Adrenal gland (tissue), 12 donors: ENCODE data around the gene ZCCHC4. TPM values are rescaled to one million over a fixed set of nuclear protein-coding genes. Genes with fewer than 3 reads are reported as not detected.

ENCODE experiments used
- DNase-seq, 7 donors: peaks; one replicate each; pipeline ENCODE4 v3.0.0-alpha.2; 2019 to 2020
- H3K27ac ChIP-seq, 5 donors: fragments of 200-600 bp; sonication (generic) in 4 of 5; 1 replicate in 3 of 5; 2 replicates in 2 of 5; pipeline versions ENCODE4 v1.5.1 to v1.8.0; 2016 to 2020; ENCODE audit warnings: mild to moderate bottlenecking in 1 of 5
- H3K27me3 ChIP-seq: fragments of 200-600 bp; 2 replicates; pipeline ENCODE4 v1.8.0; 2021
- H3K36me3 ChIP-seq, 2 donors: fragments of 200-600 bp; replicated peaks in 1 of 2; 1 replicate in 1 of 2; 2 replicates in 1 of 2; pipeline versions ENCODE4 v1.5.1 to v1.8.0; 2018 to 2022
- H3K4me1 ChIP-seq, 2 donors: fragments of 200-600 bp; replicated peaks in 1 of 2; 1 replicate in 1 of 2; 2 replicates in 1 of 2; pipeline versions ENCODE4 v1.5.1 to v1.8.0; 2018 to 2021
- H3K4me3 ChIP-seq, 4 donors: fragments of 200-600 bp; sonication (generic) in 3 of 4; one replicate each; pipeline ENCODE4 v1.5.1; 2016 to 2018
- H3K9me3 ChIP-seq, 3 donors: fragments of 200-600 bp; sonication (generic) in 1 of 3; replicated peaks in 1 of 3; 1 replicate in 2 of 3; 2 replicates in 1 of 3; pipeline versions ENCODE4 v1.5.1 to v1.8.0; 2016 to 2021
- POLR2A ChIP-seq, 2 donors: fragments of 450-650 bp; IDR thresholded peaks; one replicate each; pipeline ENCODE4 v1.6.1; 2017; ENCODE audit warnings: antibody characterized with exemption in 2 of 2, mild to moderate bottlenecking in 2 of 2, moderate library complexity in 1 of 2
- WGBS, 4 donors: extraction: QIAGEN DNeasy Blood & Tissue Kit in 2 of 4; methylation state at CpG; one replicate each; pipeline versions ENCODE4 v1.1.5 to v1.1.7; 2013 to 2017; 5-methylcytosine and 5-hydroxymethylcytosine counted together
- intact Hi-C, 2 donors: fragments of 100-400 bp; cut with DNase I; formaldehyde crosslinking; loops; one replicate each; pipeline versions ENCODE4 v1.14.1 to v1.15.0; 2022 to 2023
- polyA plus RNA-seq, 3 donors: library from polyadenylated mRNA; stranded (reverse); fragments of 200-250 nt in 2 of 3; fragments of 350-450 nt in 1 of 3; fragmentation: Illumina TruSeq in 1 of 3; extraction: RNeasy Lipid Tissue Mini Kit (QIAGEN cat#74804) in 1 of 3; gene quantifications; one replicate each; pipeline ENCODE4 v1.2.3, GENCODE V29; 2013 to 2014
- total RNA-seq, 9 donors: library from RNA; depleted of rRNA in 4 of 9; stranded (reverse); fragments of >200 nt in 4 of 9; fragments of 120-200 nt in 1 of 9; fragmentation: NEBNext Ultra II Directional in 1 of 9; extraction: Animal tissue kit (Norgen Biotek cat#: 25700) in 1 of 9; gene quantifications; one replicate each; pipeline versions ENCODE4 v1.1.0 to v1.2.4, GENCODE V29; 2013 to 2023
- TF ChIP-seq, protein P1 (sequence below), 6 experiments: fragments of 450-650 bp in 4 of 6; fragments of 200-600 bp in 2 of 6; sonication (generic) in 1 of 6; IDR thresholded peaks; 1 replicate in 5 of 6; 2 replicates in 1 of 6; pipeline versions ENCODE4 v1.5.1 to v1.8.0; 2016 to 2021; ENCODE audit warnings: antibody characterized with exemption in 6 of 6, mild to moderate bottlenecking in 2 of 6, moderate library complexity in 1 of 6
- donor health status: healthy with polysubstance abuse.
- donor health status: Bipolar disorder and iron deficiency.
- donor health status: DM: yes; HTN: yes; CAD: no.
- donor health status: DM: no; HTN: no; CAD: no.
- donor health status: DM: no; HTN: no; CAD: no.
- donor health status: DM: yes; HTN: yes; CAD: no.

Gene ZCCHC4
- total and polyA plus RNA-seq, 12 donors: 4.8 to 14.8 (median 10.4) TPM

- H3K9me3 ChIP-seq: no peaks in the 10 kb centered on the region
- TF ChIP-seq POLR2A (IDR thresholded peaks at IDR 0.05): no peak
- TF ChIP-seq, protein P1, sequence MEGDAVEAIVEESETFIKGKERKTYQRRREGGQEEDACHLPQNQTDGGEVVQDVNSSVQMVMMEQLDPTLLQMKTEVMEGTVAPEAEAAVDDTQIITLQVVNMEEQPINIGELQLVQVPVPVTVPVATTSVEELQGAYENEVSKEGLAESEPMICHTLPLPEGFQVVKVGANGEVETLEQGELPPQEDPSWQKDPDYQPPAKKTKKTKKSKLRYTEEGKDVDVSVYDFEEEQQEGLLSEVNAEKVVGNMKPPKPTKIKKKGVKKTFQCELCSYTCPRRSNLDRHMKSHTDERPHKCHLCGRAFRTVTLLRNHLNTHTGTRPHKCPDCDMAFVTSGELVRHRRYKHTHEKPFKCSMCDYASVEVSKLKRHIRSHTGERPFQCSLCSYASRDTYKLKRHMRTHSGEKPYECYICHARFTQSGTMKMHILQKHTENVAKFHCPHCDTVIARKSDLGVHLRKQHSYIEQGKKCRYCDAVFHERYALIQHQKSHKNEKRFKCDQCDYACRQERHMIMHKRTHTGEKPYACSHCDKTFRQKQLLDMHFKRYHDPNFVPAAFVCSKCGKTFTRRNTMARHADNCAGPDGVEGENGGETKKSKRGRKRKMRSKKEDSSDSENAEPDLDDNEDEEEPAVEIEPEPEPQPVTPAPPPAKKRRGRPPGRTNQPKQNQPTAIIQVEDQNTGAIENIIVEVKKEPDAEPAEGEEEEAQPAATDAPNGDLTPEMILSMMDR (IDR thresholded peaks at IDR 0.05): no peak
- intact Hi-C loops: no loop called here
- no peaks in the 10 kb centered on the region for H3K27me3 ChIP-seq
- 77 to 83% (median 82%) methylated on average over 4 of the region's 4 CpGs for WGBS, 4 donors
- peaks cover 0 to 2% of the 10 kb centered on the region in 2 donors for H3K36me3 ChIP-seq
- H3K4me1 ChIP-seq: peaks cover 0 to 8% of the 10 kb centered on the region in 2 donors
- no peak for DNase-seq
- H3K4me3 ChIP-seq: no peak overlapping the region
- H3K27ac ChIP-seq: no peak overlapping the region
Measured at GRCh38 chr4:25310066-25310802, 2.3 kb upstream of the ZCCHC4 start.

DNA sequence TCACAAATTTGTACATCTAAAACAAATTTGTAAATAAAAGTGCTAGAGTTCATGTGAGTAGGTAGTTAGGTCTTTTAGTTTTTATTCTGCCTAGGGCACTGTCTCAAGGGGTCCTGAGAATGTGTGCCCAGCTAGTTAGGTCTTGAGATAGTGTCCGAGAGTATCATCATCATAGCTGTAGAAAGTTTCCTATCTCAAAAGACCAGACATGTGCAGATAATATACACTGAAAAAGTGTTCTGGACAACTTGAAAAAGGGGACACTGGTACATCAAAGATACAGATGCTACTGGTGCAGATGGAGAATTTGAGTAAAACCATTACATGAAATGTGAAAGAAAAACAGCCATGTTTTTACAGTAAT lies 1.8 kb upstream of the ZCCHC4 start:
- Histone ChIP-seq H3K4me3 (no peak overlapping the region), H3K27me3 (no peaks in the 10 kb centered on the region), H3K4me1 (peaks cover 0 to 8% of the 10 kb centered on the region in 2 donors), H3K9me3 (no peaks in the 10 kb centered on the region), H3K36me3 (peaks cover 0 to 6% of the 10 kb centered on the region in 2 donors), H3K27ac (no peak overlapping the region)
- TF ChIP-seq, protein P1 (IDR thresholded peaks at IDR 0.05): no peak
- no peak for TF ChIP-seq POLR2A (IDR thresholded peaks at IDR 0.05)
- intact Hi-C loops: no loop called here
- no peak for DNase-seq
- 64 to 83% (median 70%) methylated on average over 1 of the region's 1 CpG for WGBS, 4 donors

DNA sequence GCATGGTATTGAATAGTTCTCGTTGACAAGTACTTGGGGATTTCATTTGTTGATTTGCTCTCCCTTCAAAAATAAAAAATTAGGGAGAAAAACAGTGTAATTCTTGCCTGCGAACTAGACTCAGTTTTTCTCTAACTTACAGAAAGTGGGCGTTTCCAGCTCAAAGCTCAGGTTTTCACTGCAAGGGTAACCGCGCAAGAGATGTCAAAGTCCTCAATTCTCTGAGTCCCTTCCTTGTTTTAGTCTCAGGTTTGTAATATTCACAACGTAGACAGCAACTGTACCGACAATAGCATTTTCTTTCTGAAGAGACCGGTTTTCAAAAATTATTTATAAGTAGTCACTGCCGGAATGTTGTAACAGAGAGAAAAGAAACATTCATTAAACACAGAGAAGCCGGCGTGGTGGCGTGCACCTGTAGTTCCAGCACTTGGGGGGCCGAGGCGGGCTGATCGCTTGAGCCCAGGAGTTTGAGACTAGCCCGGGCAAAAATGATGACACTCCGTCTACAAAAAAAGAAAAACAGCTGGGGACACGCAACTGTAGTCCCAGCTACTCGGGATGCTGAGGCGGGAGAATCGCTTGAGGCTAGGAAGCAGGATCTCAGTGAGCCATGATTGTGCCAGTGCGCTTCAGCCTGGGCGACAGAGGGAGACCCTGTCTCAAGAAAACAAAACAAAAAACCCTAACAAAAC lies 774 bp downstream of the ZCCHC4 start:
- DNase-seq: no peak
- no peak for TF ChIP-seq POLR2A (IDR thresholded peaks at IDR 0.05)
- TF ChIP-seq, protein P1 (IDR thresholded peaks at IDR 0.05): no peak
- intact Hi-C loops: no loop called here
- H3K4me1 ChIP-seq: peaks cover 0 to 8% of the 10 kb centered on the region in 2 donors
- H3K9me3 ChIP-seq: no peaks in the 10 kb centered on the region
- H3K36me3 ChIP-seq: peaks cover 0 to 11% of the 10 kb centered on the region in 2 donors
- WGBS, 4 donors: 12 to 25% (median 23%) methylated on average over 23 of the region's 23 CpGs
- peak overlapping the region in 3 of 5 donors; percentile 69 to 89 (median 82) for H3K27ac ChIP-seq
- H3K4me3 ChIP-seq: peak overlapping the region; percentile 43 to 75 (median 56)
- H3K27me3 ChIP-seq: no peaks in the 10 kb centered on the region

GRCh38 chr4:25320336-25320735 lies 7.8 kb downstream of the ZCCHC4 start:
- TF ChIP-seq, protein P1 (IDR thresholded peaks at IDR 0.05): no peak
- no peak for TF ChIP-seq POLR2A (IDR thresholded peaks at IDR 0.05)
- WGBS, 4 donors: 48 to 55% (median 52%) methylated on average over 2 of the region's 2 CpGs
- peaks cover 0 to 8% of the 10 kb centered on the region in 2 donors for H3K36me3 ChIP-seq

More at GRCh38 chr4:25320336-25320735, 7.8 kb downstream of the ZCCHC4 start:
- H3K9me3 ChIP-seq: no peaks in the 10 kb centered on the region
- H3K27me3 ChIP-seq: no peaks in the 10 kb centered on the region
- H3K27ac ChIP-seq: peak overlapping the region in 3 of 5 donors; percentile 45 to 76 (median 60)
- peaks cover 9 to 15% of the 10 kb centered on the region in 2 donors for H3K4me1 ChIP-seq
- no peak overlapping the region for H3K4me3 ChIP-seq
- DNase-seq: no peak
- intact Hi-C loops: no loop called here
